Activated CD8-positive, alpha-beta memory T cell treated with anti-CD3 and anti-CD28 coated beads, Interleukin-2, amount 50 U/mL, for 48 hours (primary cell): ENCODE data around the gene LMF1.

ENCODE experiments used
- DNase-seq: peaks from one replicate; pipeline ENCODE4 v3.0.0-alpha.2; 2020

LMF1 gene

GRCh38 chr16:877242-878071 lies 93.3 kb downstream of the LMF1 start:
- DNase-seq: no peak

GRCh38 chr16:876523-877241 lies 94.1 kb downstream of the LMF1 start:
- no peak for DNase-seq

GRCh38 chr16:876041-876335 lies 94.8 kb downstream of the LMF1 start:
- DNase-seq: no peak

GRCh38 chr16:875182-876040 lies 95.4 kb downstream of the LMF1 start:
- no peak for DNase-seq

GRCh38 chr16:874366-875181 lies 96.2 kb downstream of the LMF1 start:
- DNase-seq: no peak

- DNase-seq: no peak
These were observed 96.9 kb downstream of the LMF1 start for GRCh38 chr16:873889-874288.

- DNase-seq: no peak
These were observed 97.5 kb downstream of the LMF1 start for GRCh38 chr16:873243-873661.

GRCh38 chr16:872436-873242 lies 98.1 kb downstream of the LMF1 start:
- no peak for DNase-seq

GRCh38 chr16:871562-872345 lies 99.0 kb downstream of the LMF1 start:
- no peak for DNase-seq

GRCh38 chr16:870856-871561 lies 99.8 kb downstream of the LMF1 start:
- DNase-seq: no peak

GRCh38 chr16:869823-870641 lies 100.8 kb downstream of the LMF1 start:
- DNase-seq: no peak

GRCh38 chr16:868846-869822 lies 101.7 kb downstream of the LMF1 start:
- no peak for DNase-seq

GRCh38 chr16:868386-868755 lies 102.4 kb downstream of the LMF1 start:
- DNase-seq: no peak

- DNase-seq: no peak
These were observed 103.1 kb downstream of the LMF1 start for GRCh38 chr16:867421-868385.

GRCh38 chr16:866252-866896 lies 104.4 kb downstream of the LMF1 start:
- no peak for DNase-seq

- DNase-seq: no peak
These were observed 105.8 kb downstream of the LMF1 start for GRCh38 chr16:865026-865425.
